ENCODE measurements around the gene GHRL.

GRCh38 chr3:10251006-10251405 is 41.7 kb downstream of the GHRL start:
- TF ChIP-seq CTCF (IDR thresholded peaks at IDR 0.05) (no peak), POLR2A (IDR thresholded peaks at IDR 0.05) (no peak)

All from adrenal gland (tissue), 5 donors.